ENCODE data around the gene TOMM6. TPM values are rescaled to one million over a fixed set of nuclear protein-coding genes. Genes with fewer than 3 reads are reported as not detected.

The TOMM6 gene
- total RNA-seq, 1 experiment from 2014 or later, result 239 TPM

- Histone ChIP-seq H4K20me1 (ENCODE audit: control insufficient read depth, insufficient read depth, insufficient read length) (no peaks in the 10 kb centered on the region), H3K9ac (ENCODE audit: extremely low read depth, insufficient read length, low read length) (peak overlapping the region; percentile 54), H3K14ac (ENCODE audit: insufficient read depth, low read length) (no peak overlapping the region; the same call in 1 of the 2 replicates), H2AFZ (ENCODE audit: low read length) (no peak overlapping the region), H3K23me2 (ENCODE audit: insufficient read length, low read depth, low read length, poor library complexity, severe bottlenecking) (peaks cover 11% of the 10 kb centered on the region), H2BK12ac (ENCODE audit: insufficient read length, low read depth, low read length) (no peak overlapping the region), H3K23ac (ENCODE audit: insufficient read length, low read depth, low read length) (no peak overlapping the region), H2AK5ac (ENCODE audit: insufficient read length, low read length) (no peak overlapping the region), H2BK5ac (ENCODE audit: insufficient read length, low read length) (no peak overlapping the region), H3K18ac (ENCODE audit: insufficient read length, low read depth, low read length) (no peak overlapping the region), H4K91ac (ENCODE audit: insufficient read length, low read depth, low read length) (no peak overlapping the region), H2BK20ac (ENCODE audit: low read depth, low read length, poor library complexity, severe bottlenecking) (no peak overlapping the region), H3T11ph (ENCODE audit: low read length) (no peak overlapping the region), H3K27me3 (ENCODE audit: insufficient read depth, low read length) (peaks cover 4% of the 10 kb centered on the region; the same call in 1 of the 2 replicates), H3K9me3 (ENCODE audit: control insufficient read depth, low read depth, low read length) (no peaks in the 10 kb centered on the region), H3K4me1 (ENCODE audit: insufficient read depth, low read length) (no peaks in the 10 kb centered on the region), H3K79me1 (ENCODE audit: insufficient read depth, low read depth, low read length, poor library complexity, severe bottlenecking) (no peaks in the 10 kb centered on the region), H3K4ac (ENCODE audit: low read depth, low read length) (no peak overlapping the region), H3K79me2 (ENCODE audit: insufficient read depth, low read length) (no peaks in the 10 kb centered on the region), H4K8ac (replicated peaks; ENCODE audit: insufficient read length, low read depth, low read length) (no peak overlapping the region), H4K5ac (ENCODE audit: insufficient read length, low read depth, low read length) (no peak overlapping the region), H2BK120ac (ENCODE audit: low read depth, low read length, poor library complexity, severe bottlenecking) (no peak overlapping the region), H3K4me2 (ENCODE audit: insufficient read depth, insufficient read length, low read length) (peak overlapping the region; percentile 96), H3K56ac (ENCODE audit: insufficient read length, low read depth, low read length) (no peak overlapping the region), H3K27ac (ENCODE audit: insufficient read length, low read depth, low read length) (no peak overlapping the region), H2BK15ac (ENCODE audit: low read depth, low read length) (no peak overlapping the region)
- Mint-ChIP-seq H3K4me1 (peaks cover 13 to 15% of the 10 kb centered on the region in 2 experiments), H3K36me3 (ENCODE audit: insufficient read depth in 1 of 3, low read depth in 3 of 3) (peaks cover 6 to 17% (median 13%) of the 10 kb centered on the region in 3 experiments; a peak in 6 of 7 replicates), H3K4me3 (peak overlapping the region; percentile 80 to 91), H3K27me3 (ENCODE audit: low read depth) (peaks cover 36% of the 10 kb centered on the region), H3K9me3 (no peaks in the 10 kb centered on the region), H3K27ac (no peak overlapping the region)
- no peak for DNase-seq
- no CpG with 5 or more reads among the region's 6 CpGs for WGBS (ENCODE audit: extremely low coverage, insufficient read length, low lambda C conversion rate)
- TF ChIP-seq CTCF (conservative IDR thresholded peaks at IDR 0.05), result no peak
These were observed 8.6 kb upstream of the TOMM6 start for GRCh38 chr6:41778895-41779294.
